H9 (cell line): ENCODE data around the gene KLK13. TPM values are rescaled to one million over a fixed set of nuclear protein-coding genes. Genes with fewer than 3 reads are reported as not detected.

Source experiments
- DNase-seq: peaks from one replicate; pipeline ENCODE4 v3.0.0-alpha.2; 2017
- H2AFZ ChIP-seq: one replicate; pipeline ENCODE4 v1.6.1; 2013; ENCODE audit warnings: mild to moderate bottlenecking, low read length, control low read depth, moderate library complexity
- H2AK5ac ChIP-seq: 2 replicates; pipeline ENCODE4 v1.6.1; 2013; ENCODE audit warnings: low read length, control low read depth, mixed read lengths; ENCODE audit not compliant: insufficient read length
- H2BK120ac ChIP-seq: one replicate; pipeline ENCODE4 v1.6.1; 2013; ENCODE audit warnings: low read depth, mild to moderate bottlenecking, low read length, control low read depth, inconsistent platforms; ENCODE audit not compliant: poor library complexity, severe bottlenecking
- H2BK12ac ChIP-seq: 2 replicates; pipeline ENCODE4 v1.6.1; 2013; ENCODE audit warnings: low read length, control low read depth, mixed read lengths, low read depth; ENCODE audit not compliant: insufficient read length
- H2BK15ac ChIP-seq: 2 replicates; pipeline ENCODE4 v1.6.1; 2013; ENCODE audit warnings: low read depth, low read length, control low read depth
- H2BK20ac ChIP-seq: one replicate; pipeline ENCODE4 v1.6.1; 2013; ENCODE audit warnings: low read depth, mild to moderate bottlenecking, low read length, control low read depth, inconsistent platforms; ENCODE audit not compliant: poor library complexity, severe bottlenecking
- H2BK5ac ChIP-seq: 2 replicates; pipeline ENCODE4 v1.6.1; 2013; ENCODE audit warnings: low read length, control low read depth, mixed read lengths; ENCODE audit not compliant: insufficient read length
- H3K14ac ChIP-seq: 2 replicates; pipeline ENCODE4 v1.6.1; 2013; ENCODE audit warnings: low read length, control low read depth; ENCODE audit not compliant: insufficient read depth
- H3K18ac ChIP-seq: 2 replicates; pipeline ENCODE4 v1.6.1; 2013; ENCODE audit warnings: low read depth, mild to moderate bottlenecking, mixed read lengths, low read length, control low read depth; ENCODE audit not compliant: insufficient read length
- H3K23ac ChIP-seq: 2 replicates; pipeline ENCODE4 v1.6.1; 2013; ENCODE audit warnings: low read length, control low read depth, mixed read lengths, low read depth; ENCODE audit not compliant: insufficient read length
- H3K23me2 ChIP-seq: 2 replicates; pipeline ENCODE4 v1.6.1; 2013; ENCODE audit warnings: low read depth, mild to moderate bottlenecking, mixed read lengths, low read length, control low read depth; ENCODE audit not compliant: insufficient read length, poor library complexity, severe bottlenecking
- H3K27ac ChIP-seq: 2 replicates; pipeline ENCODE4 v1.5.1; 2013; ENCODE audit warnings: low read length, control low read depth, mixed read lengths, low read depth; ENCODE audit not compliant: insufficient read length
- H3K27me3 ChIP-seq: 2 replicates; pipeline ENCODE4 v1.6.1; 2013; ENCODE audit warnings: low read length, control low read depth, inconsistent platforms; ENCODE audit not compliant: insufficient read depth
- H3K4ac ChIP-seq: 2 replicates; pipeline ENCODE4 v1.6.1; 2013; ENCODE audit warnings: low read depth, mild to moderate bottlenecking, control low read depth, inconsistent platforms, low read length, moderate library complexity
- H3K4me1 ChIP-seq: 2 replicates; pipeline ENCODE4 v1.6.1; 2013; ENCODE audit warnings: low read length, control low read depth, inconsistent platforms; ENCODE audit not compliant: insufficient read depth
- H3K4me2 ChIP-seq: 2 replicates; pipeline ENCODE4 v1.6.1; 2013; ENCODE audit warnings: low read length, control low read depth, mixed read lengths; ENCODE audit not compliant: insufficient read length, insufficient read depth
- H3K56ac ChIP-seq: 2 replicates; pipeline ENCODE4 v1.6.1; 2013; ENCODE audit warnings: low read depth, mild to moderate bottlenecking, mixed read lengths, low read length, control low read depth; ENCODE audit not compliant: insufficient read length
- H3K79me1 ChIP-seq: 2 replicates; pipeline ENCODE4 v1.6.1; 2013; ENCODE audit warnings: low read depth, mild to moderate bottlenecking, moderate library complexity, low read length, control low read depth, inconsistent platforms; ENCODE audit not compliant: insufficient read depth, poor library complexity, severe bottlenecking
- H3K79me2 ChIP-seq: 2 replicates; pipeline ENCODE4 v1.6.1; 2013; ENCODE audit warnings: low read length, control low read depth, inconsistent platforms; ENCODE audit not compliant: insufficient read depth
- H3K9ac ChIP-seq: 2 replicates; pipeline ENCODE4 v1.6.1; 2013; ENCODE audit warnings: low read length, control low read depth, mixed read lengths; ENCODE audit not compliant: insufficient read length; ENCODE audit errors: extremely low read depth
- H3K9me3 ChIP-seq: one replicate; pipeline ENCODE4 v1.6.1; 2013; ENCODE audit warnings: low read depth, low read length, inconsistent platforms; ENCODE audit not compliant: control insufficient read depth
- H3T11ph ChIP-seq: one replicate; pipeline ENCODE4 v1.6.1; 2013; ENCODE audit warnings: mild to moderate bottlenecking, low read length, control low read depth, inconsistent platforms
- H4K20me1 ChIP-seq: one replicate; pipeline ENCODE4 v1.6.1; 2013; ENCODE audit not compliant: control insufficient read depth, insufficient read length, insufficient read depth
- H4K5ac ChIP-seq: 2 replicates; pipeline ENCODE4 v1.6.1; 2013; ENCODE audit warnings: low read depth, mild to moderate bottlenecking, mixed read lengths, low read length, control low read depth; ENCODE audit not compliant: insufficient read length
- H4K8ac ChIP-seq: replicated peaks from 2 replicates; pipeline ENCODE4 v1.6.1; 2013; ENCODE audit warnings: low read length, control low read depth, mixed read lengths, low read depth; ENCODE audit not compliant: insufficient read length
- H4K91ac ChIP-seq: 2 replicates; pipeline ENCODE4 v1.6.1; 2013; ENCODE audit warnings: low read depth, mild to moderate bottlenecking, moderate library complexity, mixed read lengths, low read length, control low read depth; ENCODE audit not compliant: insufficient read length
- H3K27ac Mint-ChIP-seq, 3 experiments: 2 replicates in 2 of 3; 3 replicates in 1 of 3; pipeline ENCODE4 v1.8.0; 2020 to 2021; ENCODE audit warnings: mixed read lengths in 3 of 3, mild to moderate bottlenecking in 1 of 3, moderate library complexity in 1 of 3
- H3K27me3 Mint-ChIP-seq: 2 replicates; pipeline ENCODE4 v1.8.0; 2021; ENCODE audit warnings: low read depth, mild to moderate bottlenecking, moderate library complexity, mixed read lengths
- H3K36me3 Mint-ChIP-seq, 3 experiments: 2 replicates in 2 of 3; 3 replicates in 1 of 3; pipeline ENCODE4 v1.8.0; 2020 to 2021; ENCODE audit warnings: low read depth in 3 of 3, mixed read lengths in 3 of 3; ENCODE audit not compliant: insufficient read depth in 1 of 3
- H3K4me1 Mint-ChIP-seq, 2 experiments: 2 replicates each; pipeline ENCODE4 v1.8.0; 2020; ENCODE audit warnings: mixed read lengths in 2 of 2
- H3K4me3 Mint-ChIP-seq, 2 experiments: 2 replicates in 1 of 2; 3 replicates in 1 of 2; pipeline ENCODE4 v1.8.0; 2020 to 2021; ENCODE audit warnings: mild to moderate bottlenecking in 2 of 2, mixed read lengths in 2 of 2, moderate library complexity in 1 of 2
- H3K9me3 Mint-ChIP-seq, 2 experiments: 2 replicates in 1 of 2; 3 replicates in 1 of 2; pipeline ENCODE4 v1.8.0; 2020; ENCODE audit warnings: mild to moderate bottlenecking in 2 of 2, mixed read lengths in 2 of 2, moderate library complexity in 1 of 2
- CTCF ChIP-seq: fragments of 200-600 bp; sonication (generic); conservative IDR thresholded peaks from 3 replicates; pipeline ENCODE4 v1.8.0; 2021; ENCODE audit warnings: antibody characterized with exemption, mild to moderate bottlenecking
- WGBS: extraction: QIAGEN DNeasy Blood & Tissue Kit; methylation state at CpG from one replicate; pipeline ENCODE4 v1.1.7; 2013; ENCODE audit warnings: missing lambda C conversion rate, low lambda C conversion rate, mixed read lengths; ENCODE audit not compliant: insufficient read length; ENCODE audit errors: extremely low coverage; 5-methylcytosine and 5-hydroxymethylcytosine counted together
- total RNA-seq: library from RNA; stranded (reverse); gene quantifications from 2 replicates; pipeline ENCODE4 v1.2.1, GENCODE V29; 2021

KLK13 gene
- total RNA-seq, 1 experiment from 2014 or later: 4.2 TPM

- Histone ChIP-seq H3K79me1 (no peaks in the 10 kb centered on the region), H2BK5ac (no peak overlapping the region), H3K23ac (no peak overlapping the region), H3K79me2 (no peaks in the 10 kb centered on the region), H2BK15ac (no peak overlapping the region), H3K18ac (no peak overlapping the region), H4K5ac (no peak overlapping the region), H2AFZ (no peak overlapping the region), H3K4me2 (no peak overlapping the region), H3K27me3 (no peaks in the 10 kb centered on the region; the same call in 1 of the 2 replicates), H3K4me1 (peaks cover 2% of the 10 kb centered on the region; the same call in 1 of the 2 replicates), H3K4ac (no peak overlapping the region), H4K91ac (no peak overlapping the region), H2AK5ac (no peak overlapping the region), H2BK12ac (no peak overlapping the region), H2BK120ac (no peak overlapping the region), H3K14ac (no peak overlapping the region; the same call in 1 of the 2 replicates), H4K8ac (no peak overlapping the region), H2BK20ac (no peak overlapping the region), H4K20me1 (no peaks in the 10 kb centered on the region), H3K9me3 (no peaks in the 10 kb centered on the region), H3K9ac (no peak overlapping the region), H3K27ac (no peak overlapping the region), H3T11ph (no peak overlapping the region), H3K56ac (no peak overlapping the region), H3K23me2 (no peaks in the 10 kb centered on the region)
- no peaks in the 10 kb centered on the region for H3K9me3 Mint-ChIP-seq
- H3K4me3 Mint-ChIP-seq: no peak overlapping the region
- no CpG with 5 or more reads among the region's 27 CpGs for WGBS
- peaks cover 18% of the 10 kb centered on the region for H3K27me3 Mint-ChIP-seq
- peaks cover 28 to 32% of the 10 kb centered on the region in 2 experiments for H3K4me1 Mint-ChIP-seq
- 0 out of 7 replicates have a peak overlapping the region, but pooled peaks of 1 of the 3 experiments have one; percentile 28 for H3K27ac Mint-ChIP-seq
- no peak for TF ChIP-seq CTCF
- H3K36me3 Mint-ChIP-seq: no peaks in the 10 kb centered on the region
- no peak for DNase-seq
These were observed 14.7 kb upstream of the KLK13 start for GRCh38 chr19:51079481-51080110.
